ENCODE data around the gene KL. TPM values are rescaled to one million over a fixed set of nuclear protein-coding genes. Genes with fewer than 3 reads are reported as not detected.

Gene KL
- polyA plus RNA-seq, 1 of the 3 experiments (the other 2 are of a cell fraction), result 0.02 TPM

DNA sequence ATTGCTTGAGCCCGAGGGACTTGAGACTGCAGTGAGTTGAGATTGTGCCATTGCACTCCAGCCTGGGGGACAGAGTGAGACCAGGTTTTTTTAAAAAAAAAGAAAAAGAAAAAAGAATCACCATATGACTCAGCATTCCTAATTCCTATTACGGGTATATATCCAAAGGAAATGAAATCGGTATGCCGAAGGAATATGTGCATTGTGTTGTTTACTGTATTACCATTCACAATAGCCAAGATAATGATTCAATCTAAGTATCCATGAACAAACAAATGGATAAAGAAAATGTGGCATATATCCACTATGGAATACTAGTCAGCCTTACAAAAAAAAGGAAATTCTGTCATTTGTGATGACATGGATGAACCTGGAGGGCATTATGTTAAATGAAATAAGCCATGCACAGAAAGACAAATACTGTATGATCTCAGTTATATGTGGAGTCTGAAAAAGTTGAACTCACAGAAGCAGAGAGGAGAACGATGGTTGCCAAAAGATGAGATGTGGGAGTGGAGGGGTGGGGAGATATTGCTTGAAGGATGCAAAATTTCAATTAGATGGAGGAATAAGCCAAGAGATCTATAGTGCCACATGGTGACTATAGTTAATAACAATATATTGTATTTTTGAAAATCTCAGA is 4.3 kb upstream of the KL start:
- 65% methylated on average over 5 of the region's 5 CpGs for WGBS (ENCODE audit: low lambda C conversion rate)
- Histone ChIP-seq H3F3A (replicated peaks; ENCODE audit: insufficient read depth) (no peaks in the 10 kb centered on the region), H3K27me3 (ENCODE audit: insufficient read depth) (peaks cover 5% of the 10 kb centered on the region; the same call in 1 of the 2 replicates), H3K27ac (ENCODE audit: low read depth in 2 of 2, low read length in 1 of 2) (no peak overlapping the region), H3K4me1 (ENCODE audit: control insufficient read depth in 1 of 2, insufficient read depth in 2 of 2, low read depth in 1 of 2, low read length in 1 of 2) (peaks cover 0 to 2% of the 10 kb centered on the region in 2 experiments; a peak in 1 of 4 replicates), H2AFZ (ENCODE audit: low read depth) (no peak overlapping the region), H3K9me2 (no peaks in the 10 kb centered on the region), H3K9me3 (peaks cover 13% of the 10 kb centered on the region; the same call in 1 of the 2 replicates), H3K4me2 (no peak overlapping the region), H3K9ac (no peak overlapping the region), H3K4me3 (ENCODE audit: low read depth in 2 of 2, low read length in 1 of 2) (no peak overlapping the region), H4K20me1 (ENCODE audit: insufficient read depth) (no peaks in the 10 kb centered on the region), H3K36me3 (replicated peaks in 1 of 2; ENCODE audit: control insufficient read depth in 1 of 2, insufficient read depth in 2 of 2, low read length in 1 of 2) (no peaks in the 10 kb centered on the region), H3K79me2 (ENCODE audit: insufficient read depth) (no peaks in the 10 kb centered on the region)
- DNase-seq, result no peak
- TF ChIP-seq USF2 (IDR thresholded peaks at IDR 0.05; ENCODE audit: borderline replicate concordance, low read depth, low read length), result no peak
- no peak for TF ChIP-seq ELF1 (IDR thresholded peaks at IDR 0.05)
- no peak for TF ChIP-seq POLR2AphosphoS5 (IDR thresholded peaks at IDR 0.05; ENCODE audit: low read depth, low read length)
- TF ChIP-seq JUND (IDR thresholded peaks at IDR 0.05), result no peak
- TF ChIP-seq YY1 (IDR thresholded peaks at IDR 0.05; ENCODE audit: low read depth), result no peak
- TF ChIP-seq EZH2phosphoT487 (IDR thresholded peaks at IDR 0.05; ENCODE audit: borderline replicate concordance, low read depth), result no peak
- no peak for TF ChIP-seq SMC3 (IDR thresholded peaks at IDR 0.05; ENCODE audit: low read depth, low read length)
- TF ChIP-seq, protein P1, sequence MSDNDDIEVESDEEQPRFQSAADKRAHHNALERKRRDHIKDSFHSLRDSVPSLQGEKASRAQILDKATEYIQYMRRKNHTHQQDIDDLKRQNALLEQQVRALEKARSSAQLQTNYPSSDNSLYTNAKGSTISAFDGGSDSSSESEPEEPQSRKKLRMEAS (IDR thresholded peaks at IDR 0.05; ENCODE audit: low read depth), result no peak
- no peak for TF ChIP-seq FOSL2 (IDR thresholded peaks at IDR 0.05; ENCODE audit: borderline replicate concordance, low read depth)
- TF ChIP-seq TEAD4 (IDR thresholded peaks at IDR 0.05; ENCODE audit: borderline replicate concordance, insufficient read depth), result no peak
- no peak for TF ChIP-seq FOXM1 (IDR thresholded peaks at IDR 0.05; ENCODE audit: low read depth)
- TF ChIP-seq GABPA (IDR thresholded peaks at IDR 0.05; ENCODE audit: low read depth), result no peak
- TF ChIP-seq REST (IDR thresholded peaks at IDR 0.05; ENCODE audit: low read depth, low read length), result no peak
- no peak for TF ChIP-seq FOXJ3 (CRISPR knock-in tag; IDR thresholded peaks at IDR 0.05)
- TF ChIP-seq, protein P2, sequence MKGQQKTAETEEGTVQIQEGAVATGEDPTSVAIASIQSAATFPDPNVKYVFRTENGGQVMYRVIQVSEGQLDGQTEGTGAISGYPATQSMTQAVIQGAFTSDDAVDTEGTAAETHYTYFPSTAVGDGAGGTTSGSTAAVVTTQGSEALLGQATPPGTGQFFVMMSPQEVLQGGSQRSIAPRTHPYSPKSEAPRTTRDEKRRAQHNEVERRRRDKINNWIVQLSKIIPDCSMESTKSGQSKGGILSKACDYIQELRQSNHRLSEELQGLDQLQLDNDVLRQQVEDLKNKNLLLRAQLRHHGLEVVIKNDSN (IDR thresholded peaks at IDR 0.05; ENCODE audit: borderline replicate concordance, low read depth), result no peak
- CTCF ChIA-PET, result no interaction called here
- POLR2A ChIA-PET, result no interaction called here

Measured in SK-N-SH (cell line).